Measurements from ENCODE around the gene SLC24A2. TPM values are rescaled to one million over a fixed set of nuclear protein-coding genes. Genes with fewer than 3 reads are reported as not detected.

Gene SLC24A2
- total RNA-seq, 2 donors from 2014 or later: not detected

GRCh38 chr9:19785230-19785629 lies 3.6 kb downstream of the SLC24A2 start:
- no peak overlapping the region for H3K27ac Mint-ChIP-seq
- H3K27me3 Mint-ChIP-seq (ENCODE audit: low read depth): peaks cover 47% of the 10 kb centered on the region
- H3K4me1 Mint-ChIP-seq (ENCODE audit: low read depth): no peaks in the 10 kb centered on the region
- no peak for DNase-seq
- no peaks in the 10 kb centered on the region for H3K36me3 Mint-ChIP-seq (ENCODE audit: insufficient read depth in 2 of 2)
- no peak overlapping the region for H3K4me3 Mint-ChIP-seq
- H3K9me3 Mint-ChIP-seq: no peaks in the 10 kb centered on the region
- no peak for ATAC-seq (replicated peaks in 1 of 2)

GRCh38 chr9:19784136-19784535 lies 4.7 kb downstream of the SLC24A2 start:
- Mint-ChIP-seq H3K4me3 (no peak overlapping the region), H3K27me3 (ENCODE audit: low read depth) (peaks cover 37% of the 10 kb centered on the region), H3K36me3 (ENCODE audit: insufficient read depth in 2 of 2) (no peaks in the 10 kb centered on the region), H3K4me1 (ENCODE audit: low read depth) (no peaks in the 10 kb centered on the region), H3K9me3 (no peaks in the 10 kb centered on the region), H3K27ac (no peak overlapping the region)
- no peak for ATAC-seq (replicated peaks in 1 of 2)
- no peak for DNase-seq

DNA sequence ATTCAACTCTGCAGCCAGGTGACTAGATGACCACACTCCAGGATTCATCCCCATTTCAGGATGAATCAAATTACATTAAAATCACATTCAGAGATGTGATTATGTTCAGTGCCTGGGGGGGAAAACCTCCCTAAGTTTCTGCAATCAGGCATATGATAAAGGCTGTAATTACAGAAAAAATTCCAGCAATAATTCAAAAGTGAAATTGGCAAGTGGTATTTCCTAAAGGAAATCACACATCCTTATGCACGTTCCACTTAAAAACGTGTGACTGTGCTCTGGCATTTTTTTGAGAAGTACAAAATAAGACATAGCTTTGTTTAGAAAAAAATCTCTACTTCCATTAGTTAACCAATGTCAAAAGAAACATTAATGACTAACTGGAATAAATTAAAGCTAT lies 5.3 kb downstream of the SLC24A2 start:
- Mint-ChIP-seq H3K4me1 (ENCODE audit: low read depth) (no peaks in the 10 kb centered on the region), H3K4me3 (no peak overlapping the region), H3K27me3 (ENCODE audit: low read depth) (peaks cover 34% of the 10 kb centered on the region), H3K36me3 (ENCODE audit: insufficient read depth in 2 of 2) (no peaks in the 10 kb centered on the region), H3K27ac (no peak overlapping the region), H3K9me3 (no peaks in the 10 kb centered on the region)
- DNase-seq (no peak), ATAC-seq (replicated peaks in 1 of 2) (no peak)

DNA sequence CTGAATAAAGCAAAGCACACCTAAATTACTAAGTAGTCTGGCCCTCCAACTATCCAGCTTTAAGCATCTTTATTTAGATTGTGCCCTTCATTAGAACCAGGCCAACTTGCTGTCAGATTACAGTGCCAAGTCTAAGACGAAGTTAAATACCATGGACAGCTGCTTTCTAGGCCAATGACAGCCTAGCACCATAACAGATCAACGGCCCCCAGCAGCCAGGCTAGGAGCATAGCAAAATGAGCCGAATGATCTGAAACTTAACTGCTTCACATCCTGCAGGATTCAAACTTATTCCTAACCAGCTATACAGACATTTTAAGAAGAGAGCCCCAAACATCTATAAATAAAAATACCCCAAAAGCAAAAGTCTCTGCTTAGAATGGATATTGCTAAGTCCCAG lies 6.8 kb downstream of the SLC24A2 start:
- DNase-seq (no peak), ATAC-seq (replicated peaks in 1 of 2) (no peak)
- Mint-ChIP-seq H3K4me3 (no peak overlapping the region), H3K36me3 (ENCODE audit: insufficient read depth in 2 of 2) (no peaks in the 10 kb centered on the region), H3K9me3 (no peaks in the 10 kb centered on the region), H3K27ac (no peak overlapping the region), H3K27me3 (ENCODE audit: low read depth) (peaks cover 21% of the 10 kb centered on the region), H3K4me1 (ENCODE audit: low read depth) (no peaks in the 10 kb centered on the region)

DNA sequence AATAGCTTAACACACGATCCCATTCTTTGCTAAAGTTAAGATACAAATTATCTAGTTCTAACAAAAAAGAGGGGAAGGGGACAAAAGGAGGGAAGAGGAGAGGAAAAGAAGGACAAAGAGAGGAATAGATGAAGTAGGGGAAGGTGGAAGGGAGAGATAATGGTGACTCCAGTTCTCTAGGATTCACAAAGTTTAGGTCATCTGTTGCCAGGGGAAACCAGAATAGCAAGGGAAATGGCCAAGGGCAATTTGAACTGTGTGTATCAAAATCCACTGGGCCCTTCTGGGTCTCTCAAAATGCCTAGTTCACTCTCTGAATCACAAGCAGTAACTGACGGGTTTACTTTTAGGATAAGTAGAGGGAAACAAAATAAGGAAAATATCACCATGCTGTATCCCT lies 7.6 kb downstream of the SLC24A2 start:
- DNase-seq: no peak
- no peak for ATAC-seq (replicated peaks in 1 of 2)
- H3K27me3 Mint-ChIP-seq (ENCODE audit: low read depth): peaks cover 15% of the 10 kb centered on the region

DNA sequence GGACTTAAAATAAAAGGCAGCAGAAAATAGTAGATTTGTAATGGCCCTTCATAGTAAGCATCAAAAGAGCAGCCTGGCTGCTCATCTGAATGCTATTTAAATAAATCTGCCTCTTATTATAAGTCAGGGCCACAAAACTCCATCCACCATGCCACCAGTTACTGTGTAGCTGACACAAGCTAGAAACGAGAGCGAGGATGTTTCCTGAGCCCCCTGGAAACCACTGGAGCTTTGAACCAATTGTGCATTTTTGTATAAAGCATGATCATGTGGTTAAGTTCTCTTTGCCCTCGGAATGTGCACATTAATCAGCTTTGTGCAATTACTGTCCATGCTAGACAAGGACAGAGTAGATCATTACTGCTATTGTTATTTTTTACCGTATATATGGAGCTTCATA lies 17.4 kb downstream of the SLC24A2 start:
- ATAC-seq (replicated peaks in 1 of 2) (no peak), DNase-seq (no peak)
- H3K9me3 Mint-ChIP-seq: no peaks in the 10 kb centered on the region
- H3K36me3 Mint-ChIP-seq (ENCODE audit: insufficient read depth in 2 of 2): no peaks in the 10 kb centered on the region
- H3K27me3 Mint-ChIP-seq (ENCODE audit: low read depth): no peaks in the 10 kb centered on the region
- H3K4me3 Mint-ChIP-seq: no peak overlapping the region
- H3K27ac Mint-ChIP-seq: no peak overlapping the region
- H3K4me1 Mint-ChIP-seq (ENCODE audit: low read depth): no peaks in the 10 kb centered on the region

More for the DNA sequence above, 7.6 kb downstream of the SLC24A2 start:
- no peak overlapping the region for H3K27ac Mint-ChIP-seq
- H3K9me3 Mint-ChIP-seq: no peaks in the 10 kb centered on the region
- no peak overlapping the region for H3K4me3 Mint-ChIP-seq
- H3K4me1 Mint-ChIP-seq (ENCODE audit: low read depth): no peaks in the 10 kb centered on the region
- no peaks in the 10 kb centered on the region for H3K36me3 Mint-ChIP-seq (ENCODE audit: insufficient read depth in 2 of 2)

DNA sequence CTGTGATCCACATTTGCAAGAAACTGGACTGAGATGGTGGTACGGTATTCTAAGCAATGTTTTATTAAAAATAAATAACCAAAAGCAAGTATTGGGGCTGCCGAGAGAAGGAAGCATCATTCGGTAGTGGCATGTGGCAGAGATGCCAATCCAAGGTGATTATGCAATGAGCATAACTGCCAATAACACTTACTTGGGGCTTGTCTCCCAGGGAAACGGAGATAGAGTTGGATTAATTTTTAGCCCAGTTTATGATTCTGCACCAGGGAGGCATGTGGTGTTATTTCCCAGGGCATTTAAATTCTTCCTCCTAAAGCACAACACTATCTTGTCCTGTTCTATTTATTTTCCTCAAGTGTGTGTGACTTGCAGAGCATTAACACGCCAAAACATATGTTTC lies 17.9 kb downstream of the SLC24A2 start:
- Mint-ChIP-seq H3K4me1 (ENCODE audit: low read depth) (no peaks in the 10 kb centered on the region), H3K27ac (no peak overlapping the region), H3K4me3 (no peak overlapping the region), H3K9me3 (peaks cover 1 to 2% of the 10 kb centered on the region in 2 donors), H3K27me3 (ENCODE audit: low read depth) (no peaks in the 10 kb centered on the region), H3K36me3 (ENCODE audit: insufficient read depth in 2 of 2) (no peaks in the 10 kb centered on the region)
- no peak for DNase-seq
- ATAC-seq (replicated peaks in 1 of 2): no peak

DNA sequence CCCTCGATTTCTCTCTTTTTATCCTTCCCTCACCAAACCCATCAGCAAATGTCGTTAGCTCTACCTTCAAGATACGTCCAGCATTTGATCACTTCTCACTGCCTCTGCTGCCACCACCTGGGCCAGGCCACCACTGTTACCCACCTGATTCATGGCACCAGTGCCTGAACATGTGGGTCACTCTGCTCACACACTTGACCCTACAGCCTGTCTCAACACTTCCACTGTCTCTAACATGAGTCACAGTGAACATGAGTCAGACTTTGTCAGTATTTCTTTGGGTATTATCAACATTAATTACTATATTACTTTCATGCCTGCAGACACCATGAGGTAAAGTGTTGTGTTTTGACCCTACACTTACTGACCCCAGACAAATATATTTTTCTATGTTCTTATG lies 19.6 kb downstream of the SLC24A2 start:
- DNase-seq (no peak), ATAC-seq (replicated peaks in 1 of 2) (no peak)
- Mint-ChIP-seq H3K36me3 (ENCODE audit: insufficient read depth in 2 of 2) (peaks cover under 1 to 3% of the 10 kb centered on the region in 2 donors), H3K4me3 (no peak overlapping the region), H3K27me3 (ENCODE audit: low read depth) (no peaks in the 10 kb centered on the region), H3K9me3 (peaks cover 7 to 12% of the 10 kb centered on the region in 2 donors), H3K27ac (no peak overlapping the region), H3K4me1 (ENCODE audit: low read depth) (no peaks in the 10 kb centered on the region)

GRCh38 chr9:19768798-19769197 lies 20.0 kb downstream of the SLC24A2 start:
- peaks cover 9 to 12% of the 10 kb centered on the region in 2 donors for H3K9me3 Mint-ChIP-seq
- ATAC-seq (replicated peaks in 1 of 2) (no peak), DNase-seq (no peak)
- H3K36me3 Mint-ChIP-seq (ENCODE audit: insufficient read depth in 2 of 2): peaks cover 3 to 4% of the 10 kb centered on the region in 2 donors
- H3K4me3 Mint-ChIP-seq: no peak overlapping the region
- H3K27me3 Mint-ChIP-seq (ENCODE audit: low read depth): no peaks in the 10 kb centered on the region
- no peak overlapping the region for H3K27ac Mint-ChIP-seq
- H3K4me1 Mint-ChIP-seq (ENCODE audit: low read depth): no peaks in the 10 kb centered on the region

DNA sequence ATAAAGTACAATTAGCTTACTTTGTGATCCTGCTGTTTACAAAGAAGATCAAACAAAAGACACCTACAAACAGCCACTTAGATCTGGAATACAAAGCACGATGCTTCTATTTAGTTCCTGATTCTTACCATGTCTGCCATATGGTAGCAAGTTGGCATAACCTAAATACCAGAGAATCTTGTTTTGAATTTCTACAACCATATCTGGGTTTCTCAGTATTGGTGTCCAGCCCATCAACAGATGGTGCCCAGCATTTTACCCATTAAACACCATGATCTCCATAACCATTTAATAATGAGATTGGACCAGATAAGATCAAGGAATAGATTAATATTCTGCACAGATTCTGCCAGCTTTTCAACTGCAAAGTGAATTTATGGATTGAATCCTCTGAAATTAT lies 29.8 kb downstream of the SLC24A2 start:
- ATAC-seq (replicated peaks in 1 of 2): no peak
- no peak for DNase-seq
- Mint-ChIP-seq H3K9me3 (peaks cover 2 to 3% of the 10 kb centered on the region in 2 donors), H3K4me1 (ENCODE audit: low read depth) (no peaks in the 10 kb centered on the region), H3K27me3 (ENCODE audit: low read depth) (no peaks in the 10 kb centered on the region), H3K4me3 (no peak overlapping the region), H3K27ac (no peak overlapping the region), H3K36me3 (ENCODE audit: insufficient read depth in 2 of 2) (peaks cover 0 to 2% of the 10 kb centered on the region in 2 donors)

GRCh38 chr9:19757745-19758144 lies 31.1 kb downstream of the SLC24A2 start:
- no peak for ATAC-seq (replicated peaks in 1 of 2)
- Mint-ChIP-seq H3K27ac (no peak overlapping the region), H3K9me3 (peaks cover 1 to 2% of the 10 kb centered on the region in 2 donors), H3K36me3 (ENCODE audit: insufficient read depth in 2 of 2) (no peaks in the 10 kb centered on the region), H3K4me3 (no peak overlapping the region), H3K27me3 (ENCODE audit: low read depth) (no peaks in the 10 kb centered on the region), H3K4me1 (ENCODE audit: low read depth) (no peaks in the 10 kb centered on the region)
- DNase-seq: no peak

DNA sequence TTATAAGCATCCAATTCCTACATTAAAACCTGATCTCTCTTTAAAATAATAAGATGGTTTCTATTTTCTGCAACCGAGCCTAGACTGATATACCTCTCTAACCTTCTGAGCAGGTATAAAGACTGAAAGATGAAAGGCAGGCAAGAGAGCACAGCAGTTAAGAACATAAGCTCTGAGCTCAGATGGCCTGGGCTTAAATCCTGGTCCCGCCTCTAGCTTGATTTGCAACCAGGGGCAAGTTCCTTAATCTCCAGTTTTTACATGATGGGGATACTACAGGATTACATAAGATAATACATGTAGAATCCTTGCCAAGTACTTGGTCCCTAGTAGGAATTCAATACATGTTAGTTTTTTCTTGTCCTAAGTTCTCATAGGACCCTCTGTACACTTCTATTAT lies 33.9 kb downstream of the SLC24A2 start:
- H3K36me3 Mint-ChIP-seq (ENCODE audit: insufficient read depth in 2 of 2): no peaks in the 10 kb centered on the region
- H3K9me3 Mint-ChIP-seq: no peaks in the 10 kb centered on the region
- ATAC-seq (replicated peaks in 1 of 2): no peak

GRCh38 chr9:19748278-19749126 lies 40.3 kb downstream of the SLC24A2 start:
- Mint-ChIP-seq H3K4me1 (ENCODE audit: low read depth) (peaks cover 12% of the 10 kb centered on the region), H3K9me3 (no peaks in the 10 kb centered on the region), H3K27me3 (ENCODE audit: low read depth) (peaks cover 13% of the 10 kb centered on the region), H3K27ac (peak overlapping the region; percentile 17), H3K36me3 (ENCODE audit: insufficient read depth in 2 of 2) (no peaks in the 10 kb centered on the region), H3K4me3 (peak overlapping the region in 1 of 2 donors; percentile 38)
- ATAC-seq (replicated peaks in 1 of 2) (peak; percentile 80 to 92), DNase-seq (no peak)

More for the DNA sequence above, 33.9 kb downstream of the SLC24A2 start:
- Mint-ChIP-seq H3K4me1 (ENCODE audit: low read depth) (no peaks in the 10 kb centered on the region), H3K27ac (no peak overlapping the region), H3K27me3 (ENCODE audit: low read depth) (no peaks in the 10 kb centered on the region), H3K4me3 (no peak overlapping the region)
- no peak for DNase-seq

GRCh38 chr9:19746223-19746622 lies 42.6 kb downstream of the SLC24A2 start:
- DNase-seq (no peak), ATAC-seq (replicated peaks in 1 of 2) (no peak)
- peaks cover 12% of the 10 kb centered on the region for H3K4me1 Mint-ChIP-seq (ENCODE audit: low read depth)
- H3K27me3 Mint-ChIP-seq (ENCODE audit: low read depth): peaks cover 13% of the 10 kb centered on the region
- no peak overlapping the region for H3K27ac Mint-ChIP-seq
- H3K36me3 Mint-ChIP-seq (ENCODE audit: insufficient read depth in 2 of 2): no peaks in the 10 kb centered on the region
- no peaks in the 10 kb centered on the region for H3K9me3 Mint-ChIP-seq
- no peak overlapping the region for H3K4me3 Mint-ChIP-seq

All from activated T-cell treated with anti-CD3 and anti-CD28 coated beads, Interleukin-2, amount 50 U/mL, for 72 hours (primary cell).